ENCODE data around the gene MEAK7.

Gene MEAK7

GRCh38 chr16:84486551-84487235 is 17.8 kb downstream of the MEAK7 start:
- DNase-seq (ENCODE audit: low spot score), result no peak

- DNase-seq (ENCODE audit: low spot score), result no peak
These were observed 18.3 kb downstream of the MEAK7 start for GRCh38 chr16:84486126-84486525.

GRCh38 chr16:84485255-84486010 is 19.0 kb downstream of the MEAK7 start:
- DNase-seq (ENCODE audit: low spot score), result no peak

- DNase-seq (ENCODE audit: low spot score), result no peak
These were observed 19.7 kb downstream of the MEAK7 start for GRCh38 chr16:84484579-84485254.

GRCh38 chr16:84483882-84484565 is 20.4 kb downstream of the MEAK7 start:
- DNase-seq (ENCODE audit: low spot score), result no peak

- no peak for DNase-seq (ENCODE audit: low spot score)
These were observed 21.2 kb downstream of the MEAK7 start for GRCh38 chr16:84482951-84483881.

- DNase-seq (ENCODE audit: low spot score), result no peak
These were observed 22.2 kb downstream of the MEAK7 start for GRCh38 chr16:84482001-84482891.

- DNase-seq (ENCODE audit: low spot score), result no peak
These were observed 23.3 kb downstream of the MEAK7 start for GRCh38 chr16:84481051-84481735.

- no peak for DNase-seq (ENCODE audit: low spot score)
These were observed 24.6 kb downstream of the MEAK7 start for GRCh38 chr16:84479716-84480450.

GRCh38 chr16:84478172-84478947 is 26.1 kb downstream of the MEAK7 start:
- DNase-seq (ENCODE audit: low spot score), result no peak

GRCh38 chr16:84477661-84478060 is 26.8 kb downstream of the MEAK7 start:
- DNase-seq (ENCODE audit: low spot score), result no peak

- DNase-seq (ENCODE audit: low spot score), result no peak
These were observed 28.1 kb downstream of the MEAK7 start for GRCh38 chr16:84476401-84476800.

GRCh38 chr16:84475643-84476240 is 28.7 kb downstream of the MEAK7 start:
- no peak for DNase-seq (ENCODE audit: low spot score)

GRCh38 chr16:84471966-84472365 is 32.5 kb downstream of the MEAK7 start:
- no peak for DNase-seq (ENCODE audit: low spot score)

- DNase-seq (ENCODE audit: low spot score), result no peak
These were observed 33.1 kb downstream of the MEAK7 start for GRCh38 chr16:84471316-84471715.

GRCh38 chr16:84467709-84468108 is 36.8 kb downstream of the MEAK7 start:
- no peak for DNase-seq (ENCODE audit: low spot score)

- DNase-seq (ENCODE audit: low spot score), result no peak
These were observed 37.2 kb downstream of the MEAK7 start for GRCh38 chr16:84467256-84467655.

- DNase-seq (ENCODE audit: low spot score), result no peak
These were observed 37.8 kb downstream of the MEAK7 start for GRCh38 chr16:84466692-84467091.
